Epithelial cell of esophagus (primary cell): ENCODE measurements around the gene GCNA.
A peak's percentile ranks its signal among the peaks of the same experiment; 100 is the strongest.

Experiments used
- DNase-seq: peaks from one replicate; pipeline ENCODE4 v3.0.0; 2010; ENCODE audit warnings: low read depth
- H3K4me3 ChIP-seq: 2 replicates; pipeline ENCODE4 v1.5.1; 2011; ENCODE audit warnings: mild to moderate bottlenecking, low read length, control low read depth
- CTCF ChIP-seq: IDR thresholded peaks from 2 replicates; pipeline ENCODE4 v1.5.1; 2011; ENCODE audit warnings: low read depth, mild to moderate bottlenecking, low read length, control low read depth, inconsistent platforms; ENCODE audit not compliant: insufficient read depth; ENCODE audit errors: missing control alignments

The GCNA gene

GRCh38 chrX:71622032-71622575, 43.9 kb downstream of the GCNA start:
- H3K4me3 ChIP-seq = no peak overlapping the region
- no peak for TF ChIP-seq CTCF
- no peak for DNase-seq

GRCh38 chrX:71622576-71623450, 44.6 kb downstream of the GCNA start:
- DNase-seq = peak; percentile 41
- TF ChIP-seq CTCF = peak; percentile 43
- no peak overlapping the region for H3K4me3 ChIP-seq

GRCh38 chrX:71623714-71624113, 45.5 kb downstream of the GCNA start:
- DNase-seq = no peak
- no peak overlapping the region for H3K4me3 ChIP-seq
- TF ChIP-seq CTCF = no peak

GRCh38 chrX:71625471-71625870, 47.2 kb downstream of the GCNA start:
- H3K4me3 ChIP-seq = no peak overlapping the region
- TF ChIP-seq CTCF = no peak
- DNase-seq = no peak

GRCh38 chrX:71626576-71626975, 48.3 kb downstream of the GCNA start:
- no peak for TF ChIP-seq CTCF
- H3K4me3 ChIP-seq = no peak overlapping the region
- DNase-seq = no peak

- no peak for TF ChIP-seq CTCF
These were observed 49.6 kb downstream of the GCNA start for GRCh38 chrX:71627588-71628404.

More at GRCh38 chrX:71627588-71628404, 49.6 kb downstream of the GCNA start:
- H3K4me3 ChIP-seq = no peak overlapping the region
- no peak for DNase-seq
